ENCODE results near the gene RAB39A.

DNA sequence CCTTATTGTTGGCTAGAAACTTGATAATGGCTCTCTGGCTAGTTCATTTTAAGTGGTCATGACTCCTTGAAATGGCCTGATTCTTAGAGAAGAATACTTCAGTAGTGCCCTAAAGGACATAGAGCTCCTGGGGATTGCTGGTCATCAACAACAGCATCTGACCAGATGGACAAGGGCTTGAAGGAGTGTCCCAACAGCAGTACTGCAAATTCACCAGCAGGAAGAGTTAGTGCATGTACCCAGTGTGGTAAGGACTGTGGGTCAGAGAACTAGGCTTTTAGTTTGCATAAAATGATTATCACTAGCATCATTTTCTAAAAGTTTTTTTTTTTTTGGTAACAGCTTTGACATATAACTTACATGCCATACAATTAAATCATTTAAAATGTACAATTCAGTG lies 41.0 kb downstream of the RAB39A start:
- TF ChIP-seq, protein P1, sequence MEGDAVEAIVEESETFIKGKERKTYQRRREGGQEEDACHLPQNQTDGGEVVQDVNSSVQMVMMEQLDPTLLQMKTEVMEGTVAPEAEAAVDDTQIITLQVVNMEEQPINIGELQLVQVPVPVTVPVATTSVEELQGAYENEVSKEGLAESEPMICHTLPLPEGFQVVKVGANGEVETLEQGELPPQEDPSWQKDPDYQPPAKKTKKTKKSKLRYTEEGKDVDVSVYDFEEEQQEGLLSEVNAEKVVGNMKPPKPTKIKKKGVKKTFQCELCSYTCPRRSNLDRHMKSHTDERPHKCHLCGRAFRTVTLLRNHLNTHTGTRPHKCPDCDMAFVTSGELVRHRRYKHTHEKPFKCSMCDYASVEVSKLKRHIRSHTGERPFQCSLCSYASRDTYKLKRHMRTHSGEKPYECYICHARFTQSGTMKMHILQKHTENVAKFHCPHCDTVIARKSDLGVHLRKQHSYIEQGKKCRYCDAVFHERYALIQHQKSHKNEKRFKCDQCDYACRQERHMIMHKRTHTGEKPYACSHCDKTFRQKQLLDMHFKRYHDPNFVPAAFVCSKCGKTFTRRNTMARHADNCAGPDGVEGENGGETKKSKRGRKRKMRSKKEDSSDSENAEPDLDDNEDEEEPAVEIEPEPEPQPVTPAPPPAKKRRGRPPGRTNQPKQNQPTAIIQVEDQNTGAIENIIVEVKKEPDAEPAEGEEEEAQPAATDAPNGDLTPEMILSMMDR (IDR thresholded peaks at IDR 0.05), result no peak
- TF ChIP-seq POLR2A (IDR thresholded peaks at IDR 0.05), result no peak

Data from esophagus squamous epithelium (tissue), 4 donors.